ENCODE results near the gene HAAO.

HAAO gene

GRCh38 chr2:42762823-42763804 is 29.3 kb downstream of the HAAO start:
- no peak for DNase-seq (ENCODE audit: insufficient read length, low spot score)
- no peak for FAIRE-seq
- no peak for TF ChIP-seq POLR2A (IDR thresholded peaks at IDR 0.05; ENCODE audit: low read depth, low read length)

- no peak for TF ChIP-seq POLR2A (IDR thresholded peaks at IDR 0.05; ENCODE audit: low read depth, low read length)
- no peak for FAIRE-seq
- DNase-seq (ENCODE audit: insufficient read length, low spot score): no peak
Measured at GRCh38 chr2:42762155-42762554, 30.2 kb downstream of the HAAO start.

DNA sequence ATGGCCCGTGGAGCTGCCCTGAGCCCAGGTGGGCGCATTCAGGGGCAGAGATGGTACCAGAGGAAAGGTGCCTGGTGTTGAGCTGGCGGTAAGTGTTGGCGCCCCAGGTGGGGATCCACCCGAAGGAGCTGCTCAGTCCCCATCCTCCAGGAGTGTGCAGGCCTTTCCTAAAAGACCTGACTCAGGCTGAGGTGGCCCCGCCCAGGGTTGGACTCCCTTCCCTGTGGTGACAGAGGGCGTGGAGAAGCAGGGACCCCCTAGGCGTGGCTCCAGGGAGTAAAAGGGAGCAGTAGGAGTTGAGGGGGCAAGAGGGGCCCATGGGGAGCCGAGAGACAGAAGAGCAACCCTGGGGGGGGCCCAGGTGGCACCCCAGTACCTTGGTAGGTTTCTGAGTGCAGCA is 30.8 kb downstream of the HAAO start:
- no peak for FAIRE-seq
- no peak for DNase-seq (ENCODE audit: insufficient read length, low spot score)
- TF ChIP-seq POLR2A (IDR thresholded peaks at IDR 0.05; ENCODE audit: low read depth, low read length): no peak

DNA sequence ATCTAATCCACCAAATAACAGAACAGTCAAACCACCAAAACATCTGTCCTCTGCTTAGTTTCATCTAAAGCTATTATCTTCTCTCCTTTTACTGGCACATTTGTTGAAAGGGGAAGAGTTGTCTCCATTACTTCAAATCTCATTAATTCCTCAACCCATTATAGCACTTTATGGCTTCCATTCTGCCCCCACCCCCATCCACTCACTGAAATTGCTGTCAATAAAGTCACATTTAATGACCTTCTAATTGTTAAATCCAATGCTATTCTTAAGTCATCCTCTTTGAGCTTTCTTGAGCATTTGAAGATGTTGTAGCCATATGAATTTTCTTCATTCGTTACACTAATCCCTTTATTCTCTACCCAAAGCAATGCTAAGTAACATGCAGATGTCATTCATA is 33.6 kb downstream of the HAAO start:
- DNase-seq (ENCODE audit: insufficient read length, low spot score) (no peak), FAIRE-seq (no peak)
- no peak for TF ChIP-seq POLR2A (IDR thresholded peaks at IDR 0.05; ENCODE audit: low read depth, low read length)

DNA sequence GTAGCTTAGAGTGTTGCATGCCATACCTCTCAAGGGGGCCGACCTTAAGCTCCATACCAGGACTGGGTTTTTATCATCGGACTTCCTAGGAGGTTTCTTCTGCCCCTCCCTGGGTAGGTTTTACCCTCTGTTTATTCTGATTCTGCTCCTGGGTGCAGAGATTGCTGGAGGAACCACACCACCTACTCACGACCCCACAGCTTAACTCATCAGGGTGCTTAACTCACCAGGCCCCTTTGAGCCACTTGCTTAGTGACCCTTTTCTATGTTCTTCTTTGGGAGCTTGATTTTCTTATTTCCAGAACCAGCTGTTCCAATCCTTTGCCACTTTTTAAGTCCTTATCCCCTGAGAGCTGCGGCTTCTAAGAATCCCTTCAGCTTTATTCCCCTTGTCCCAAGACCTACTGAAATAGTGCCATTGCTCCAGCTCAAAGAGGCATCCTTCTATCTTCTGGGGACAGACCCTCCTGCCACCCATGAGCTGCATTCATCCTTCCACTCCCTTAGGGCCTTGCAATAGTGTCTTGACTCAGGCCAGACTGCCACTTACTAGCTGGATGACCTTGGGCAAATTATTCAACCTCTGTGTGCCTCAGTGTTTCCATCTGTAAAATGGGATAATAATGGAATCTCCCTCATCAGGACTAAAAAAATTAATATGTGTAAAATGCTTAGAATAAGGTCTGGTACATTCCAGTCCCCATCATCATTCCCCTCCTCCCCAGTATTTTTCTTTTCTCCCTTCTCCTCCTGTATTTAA is 34.2 kb downstream of the HAAO start:
- DNase-seq (ENCODE audit: insufficient read length, low spot score): no peak
- TF ChIP-seq POLR2A (IDR thresholded peaks at IDR 0.05; ENCODE audit: low read depth, low read length): no peak
- FAIRE-seq: no peak

GRCh38 chr2:42756966-42757513 is 35.3 kb downstream of the HAAO start:
- DNase-seq (ENCODE audit: insufficient read length, low spot score) (no peak), FAIRE-seq (no peak)
- no peak for TF ChIP-seq POLR2A (IDR thresholded peaks at IDR 0.05; ENCODE audit: low read depth, low read length)

- no peak for DNase-seq (ENCODE audit: insufficient read length, low spot score)
- FAIRE-seq: no peak
- TF ChIP-seq POLR2A (IDR thresholded peaks at IDR 0.05; ENCODE audit: low read depth, low read length): no peak
Measured at GRCh38 chr2:42756150-42756775, 36.1 kb downstream of the HAAO start.

DNA sequence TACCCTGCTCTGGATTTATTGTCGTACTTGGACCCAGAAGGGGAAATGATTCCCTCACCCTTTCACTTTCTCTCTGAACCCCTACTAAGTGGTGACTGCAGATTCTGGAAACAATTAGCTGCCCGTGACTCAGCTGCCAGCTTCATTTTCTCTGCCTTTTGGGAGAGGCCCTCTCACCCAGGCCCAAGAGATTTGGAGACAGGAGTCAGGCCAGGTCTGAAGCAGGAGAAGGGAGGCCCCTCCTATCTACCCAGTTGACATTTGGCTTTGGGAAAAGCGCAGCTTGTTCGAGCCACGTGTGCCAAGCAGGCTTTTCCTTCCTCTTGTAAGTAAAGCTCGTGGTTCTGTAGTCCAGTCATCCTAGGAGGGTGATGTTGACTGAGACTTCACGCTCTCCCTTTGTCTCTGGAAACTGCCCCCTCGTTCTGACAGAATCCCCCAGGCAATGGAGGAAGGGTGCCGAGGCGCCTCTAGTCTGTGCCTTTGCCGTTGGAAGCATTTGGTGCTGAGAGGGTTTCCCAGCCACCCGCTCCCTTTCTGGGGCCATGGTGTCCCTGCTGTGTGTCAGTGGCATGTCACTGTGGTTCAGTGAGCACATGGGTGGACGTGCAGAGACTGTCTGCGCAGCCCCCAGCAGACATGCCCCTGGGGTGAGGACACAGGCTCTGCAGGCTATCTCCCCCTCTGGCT is 37.0 kb downstream of the HAAO start:
- DNase-seq (ENCODE audit: insufficient read length, low spot score) (no peak), FAIRE-seq (no peak)
- no peak for TF ChIP-seq POLR2A (IDR thresholded peaks at IDR 0.05; ENCODE audit: low read depth, low read length)

- FAIRE-seq: no peak
- DNase-seq (ENCODE audit: insufficient read length, low spot score): no peak
- TF ChIP-seq POLR2A (IDR thresholded peaks at IDR 0.05; ENCODE audit: low read depth, low read length): no peak
Measured at GRCh38 chr2:42754776-42755140, 37.6 kb downstream of the HAAO start.

DNA sequence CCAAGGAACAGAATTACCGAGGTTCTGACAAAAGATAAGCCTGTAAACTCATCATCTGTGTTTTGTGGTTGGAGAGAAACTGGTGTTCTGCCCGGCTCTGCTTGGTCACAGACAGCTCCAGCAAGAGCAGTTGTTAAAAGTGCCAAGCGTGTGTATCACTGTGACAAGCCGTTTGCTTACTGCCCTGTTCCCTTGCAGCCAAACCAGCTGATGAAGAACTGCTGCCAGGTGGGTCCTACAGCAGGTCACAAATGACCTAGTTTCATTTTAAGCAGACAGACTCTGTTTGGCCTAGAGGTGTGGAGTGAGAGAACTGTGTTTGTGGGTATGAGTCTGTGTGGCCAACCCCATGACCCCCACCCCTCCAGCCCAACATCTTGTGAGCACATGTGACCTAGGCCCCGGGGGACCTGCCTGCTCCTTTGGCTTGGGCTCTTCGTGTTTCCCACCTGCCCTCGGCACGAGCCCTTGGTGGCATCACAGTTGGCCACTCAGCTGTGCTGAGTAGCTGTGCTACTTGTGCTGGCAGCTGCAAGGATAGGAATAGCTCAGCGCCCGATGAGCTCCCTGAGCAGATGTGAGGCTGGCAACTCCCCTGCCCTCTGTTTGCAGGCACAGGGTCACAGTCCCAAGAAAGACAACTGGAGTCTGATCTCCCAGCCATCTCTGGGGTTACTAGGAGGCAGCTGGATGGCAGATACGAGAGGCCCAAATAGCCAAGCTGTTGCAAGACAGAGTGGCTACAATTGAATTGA is 38.2 kb downstream of the HAAO start:
- DNase-seq (ENCODE audit: insufficient read length, low spot score) (no peak), FAIRE-seq (no peak)
- no peak for TF ChIP-seq POLR2A (IDR thresholded peaks at IDR 0.05; ENCODE audit: low read depth, low read length)

- no peak for DNase-seq (ENCODE audit: insufficient read length, low spot score)
- TF ChIP-seq POLR2A (IDR thresholded peaks at IDR 0.05; ENCODE audit: low read depth, low read length): no peak
- FAIRE-seq: no peak
Measured at GRCh38 chr2:42752816-42753813, 39.3 kb downstream of the HAAO start.

DNA sequence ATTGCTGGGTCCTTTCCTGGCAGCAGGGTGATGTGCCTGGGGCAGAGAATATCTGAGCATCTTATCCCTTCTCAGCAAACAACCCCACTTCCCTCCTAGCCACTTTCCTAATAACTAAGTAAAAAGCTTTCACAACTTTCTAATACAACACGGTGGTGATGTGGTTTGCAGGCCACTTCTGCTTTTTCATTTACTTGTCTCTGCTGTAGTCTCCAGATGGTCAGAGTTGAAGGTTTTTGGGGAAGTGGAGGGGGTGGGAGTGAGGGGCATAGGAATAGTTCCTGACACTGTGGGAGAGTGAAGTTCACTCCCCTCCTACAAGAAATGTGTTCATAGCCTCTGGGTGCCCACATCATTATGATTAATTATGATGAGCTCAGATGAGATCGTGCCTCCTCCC is 40.1 kb downstream of the HAAO start:
- DNase-seq (ENCODE audit: insufficient read length, low spot score) (no peak), FAIRE-seq (no peak)
- TF ChIP-seq POLR2A (IDR thresholded peaks at IDR 0.05; ENCODE audit: low read depth, low read length): no peak

Measured in H54 (cell line).